Measurements from ENCODE around the gene MLST8.

GRCh38 chr16:2238838-2239675, 33.8 kb downstream of the MLST8 start:
- TF ChIP-seq CTCF (optimal IDR thresholded peaks at IDR 0.05 in 1 of 3, IDR thresholded peaks at IDR 0.05 in 1 of 3, conservative IDR thresholded peaks at IDR 0.05 in 1 of 3; ENCODE audit: extremely low read depth in 1 of 3, insufficient read depth in 2 of 3, low read length in 3 of 3) (no peak), EZH2 (IDR thresholded peaks at IDR 0.05; ENCODE audit: low read length) (no peak)

Data from keratinocyte (primary cell).